ENCODE data around the gene KREMEN1.

KREMEN1 gene

DNA sequence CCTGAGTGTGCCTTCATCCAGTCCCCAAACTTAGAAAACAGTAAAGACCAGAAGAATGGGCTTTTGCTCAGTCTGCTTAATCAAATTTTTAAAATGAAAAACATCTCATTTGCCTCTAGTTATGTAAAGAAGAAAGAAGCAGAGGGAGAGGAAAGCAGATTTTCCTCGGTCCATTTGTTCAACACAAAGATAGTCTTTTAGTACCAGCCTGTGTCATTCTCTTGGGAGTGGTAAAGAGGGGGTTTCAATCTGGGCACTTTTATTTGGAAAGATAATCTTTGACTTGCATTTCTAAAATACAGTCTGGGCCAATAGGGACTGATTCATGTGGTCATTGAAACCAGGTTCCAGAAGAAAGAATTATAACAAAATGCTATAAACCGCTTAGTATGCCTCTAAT is 29.5 kb downstream of the KREMEN1 start:
- Histone ChIP-seq H3K4me1 (no peaks in the 10 kb centered on the region), H3K4me2 (no peak overlapping the region)
- no peak for TF ChIP-seq Cebpa-rat (IDR thresholded peaks at IDR 0.05)

DNA sequence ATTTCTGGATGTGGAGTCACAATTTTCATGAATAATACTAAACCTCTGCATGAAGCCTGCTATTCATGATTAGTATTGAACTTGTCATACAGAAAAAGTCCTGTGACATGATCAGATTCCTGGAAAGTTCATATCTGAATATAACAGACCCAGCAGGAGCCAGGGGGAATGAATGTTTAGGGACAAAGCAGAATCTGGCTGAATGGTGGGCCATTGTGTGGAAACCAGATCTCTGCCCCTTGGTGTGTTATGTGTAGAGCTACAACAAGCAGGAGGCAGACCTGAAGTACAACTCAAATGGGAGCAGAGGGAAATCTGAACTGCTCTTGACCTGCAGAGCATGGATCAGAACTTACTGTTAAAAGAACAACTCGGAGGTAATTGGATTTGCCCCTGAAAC is 30.3 kb downstream of the KREMEN1 start:
- no peak for TF ChIP-seq Cebpa-rat (IDR thresholded peaks at IDR 0.05)
- Histone ChIP-seq H3K9ac (no peak overlapping the region), H3K27me3 (0 out of 22 replicates have a peak, but pooled peaks cover 0 to 8% (median 0%) of the 10 kb centered on the region in 11 experiments), H3K27ac (no peak overlapping the region), H3K4me1 (no peaks in the 10 kb centered on the region), H3K9me3 (replicated peaks in 1 of 11) (no peaks in the 10 kb centered on the region), H3K36me3 (no peaks in the 10 kb centered on the region), H3K4me2 (no peak overlapping the region), H3K4me3 (no peak overlapping the region), H4K20me1 (no peaks in the 10 kb centered on the region)

More for the DNA sequence above, 29.5 kb downstream of the KREMEN1 start:
- no peaks in the 10 kb centered on the region for H3K9me3 ChIP-seq (replicated peaks in 1 of 11)
- H3K4me3 ChIP-seq, result no peak overlapping the region
- H3K9ac ChIP-seq, result no peak overlapping the region
- no peak overlapping the region for H3K27ac ChIP-seq
- no peaks in the 10 kb centered on the region for H4K20me1 ChIP-seq
- 0 out of 22 replicates have a peak, but pooled peaks cover 0 to 8% (median 0%) of the 10 kb centered on the region in 11 experiments for H3K27me3 ChIP-seq
- H3K36me3 ChIP-seq, result no peaks in the 10 kb centered on the region

DNA sequence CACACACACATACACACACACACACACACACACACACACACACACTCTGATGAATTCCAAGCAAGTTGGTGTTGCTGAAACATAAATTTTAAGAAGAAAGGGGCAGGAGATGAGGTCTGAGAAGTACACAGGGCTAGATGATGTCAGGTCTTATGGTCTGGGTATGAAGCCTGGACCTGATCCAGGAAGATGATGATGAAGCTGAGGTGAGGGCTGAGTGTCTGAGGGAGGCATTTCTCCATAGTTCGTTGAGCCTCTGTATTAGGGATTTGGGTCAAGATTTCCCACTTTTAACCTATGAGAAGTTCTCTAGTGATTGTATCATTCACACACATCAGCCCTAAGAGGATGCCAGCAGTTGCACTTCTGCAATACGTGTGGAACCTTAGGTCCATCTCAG is 32.6 kb downstream of the KREMEN1 start:
- no peak for TF ChIP-seq Cebpa-rat (IDR thresholded peaks at IDR 0.05)
- Histone ChIP-seq H3K9me3 (replicated peaks in 1 of 11) (no peaks in the 10 kb centered on the region), H3K4me1 (no peaks in the 10 kb centered on the region), H3K36me3 (no peaks in the 10 kb centered on the region), H3K27ac (no peak overlapping the region), H3K27me3 (0 out of 22 replicates have a peak, but pooled peaks cover 0 to 8% (median 0%) of the 10 kb centered on the region in 11 experiments), H3K4me2 (no peak overlapping the region), H3K4me3 (no peak overlapping the region), H3K9ac (no peak overlapping the region), H4K20me1 (no peaks in the 10 kb centered on the region)

DNA sequence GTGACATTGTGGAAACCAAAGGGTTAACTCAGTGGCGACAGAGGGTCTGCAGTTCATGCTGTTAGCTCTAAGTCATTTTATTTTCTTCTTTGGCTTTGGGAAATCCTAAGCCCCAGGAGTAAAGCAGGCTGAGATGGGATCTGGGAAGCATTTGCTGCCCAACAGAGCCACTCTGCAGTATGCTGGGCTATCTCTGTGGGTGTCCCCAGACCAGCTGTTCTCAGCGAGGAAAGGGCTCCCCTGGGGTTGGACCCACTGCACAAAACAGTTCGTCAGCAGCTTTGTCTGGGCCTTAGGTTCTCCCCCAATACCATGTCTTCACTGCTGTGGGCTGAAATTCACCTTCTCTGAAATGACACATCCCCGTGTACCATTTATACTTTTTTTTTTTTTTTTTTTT is 34.0 kb downstream of the KREMEN1 start:
- no peaks in the 10 kb centered on the region for H3K36me3 ChIP-seq
- no peaks in the 10 kb centered on the region for H3K9me3 ChIP-seq (replicated peaks in 1 of 11)
- H3K9ac ChIP-seq, result no peak overlapping the region
- H4K20me1 ChIP-seq, result no peaks in the 10 kb centered on the region
- no peak overlapping the region for H3K4me3 ChIP-seq
- TF ChIP-seq Cebpa-rat (IDR thresholded peaks at IDR 0.05), result no peak
- H3K4me2 ChIP-seq, result no peak overlapping the region
- no peak overlapping the region for H3K27ac ChIP-seq
- no peaks in the 10 kb centered on the region for H3K4me1 ChIP-seq
- 0 out of 22 replicates have a peak, but pooled peaks cover 0 to 8% (median 0%) of the 10 kb centered on the region in 11 experiments for H3K27me3 ChIP-seq

DNA sequence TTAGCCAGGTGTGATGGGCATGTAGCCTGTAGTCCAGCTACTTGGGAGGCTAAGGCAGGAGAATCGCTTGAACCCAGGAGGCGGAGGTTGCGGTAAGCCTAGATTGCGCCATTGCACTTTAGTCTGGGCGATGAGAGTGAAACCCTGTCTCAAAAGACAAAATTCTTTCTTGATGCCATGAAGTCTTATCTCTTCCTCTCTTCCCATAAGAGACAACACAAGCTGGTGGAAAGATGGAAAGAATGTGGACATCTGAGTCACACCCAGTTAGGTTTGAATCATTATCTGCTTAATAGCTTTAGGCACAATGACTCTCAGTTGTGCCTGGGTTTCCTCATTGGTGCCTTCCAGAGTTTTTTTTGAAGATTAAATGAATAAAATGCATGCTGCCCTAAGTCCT is 35.3 kb downstream of the KREMEN1 start:
- no peaks in the 10 kb centered on the region for H3K4me1 ChIP-seq
- no peaks in the 10 kb centered on the region for H3K36me3 ChIP-seq
- no peak for TF ChIP-seq Cebpa-rat (IDR thresholded peaks at IDR 0.05)
- H3K9me3 ChIP-seq (replicated peaks in 1 of 11), result no peaks in the 10 kb centered on the region
- H3K27ac ChIP-seq, result no peak overlapping the region
- no peaks in the 10 kb centered on the region for H4K20me1 ChIP-seq
- no peak overlapping the region for H3K4me3 ChIP-seq
- no peak overlapping the region for H3K4me2 ChIP-seq
- no peak overlapping the region for H3K9ac ChIP-seq
- H3K27me3 ChIP-seq, result 0 out of 22 replicates have a peak, but pooled peaks cover 0 to under 1% (median 0%) of the 10 kb centered on the region in 11 experiments

DNA sequence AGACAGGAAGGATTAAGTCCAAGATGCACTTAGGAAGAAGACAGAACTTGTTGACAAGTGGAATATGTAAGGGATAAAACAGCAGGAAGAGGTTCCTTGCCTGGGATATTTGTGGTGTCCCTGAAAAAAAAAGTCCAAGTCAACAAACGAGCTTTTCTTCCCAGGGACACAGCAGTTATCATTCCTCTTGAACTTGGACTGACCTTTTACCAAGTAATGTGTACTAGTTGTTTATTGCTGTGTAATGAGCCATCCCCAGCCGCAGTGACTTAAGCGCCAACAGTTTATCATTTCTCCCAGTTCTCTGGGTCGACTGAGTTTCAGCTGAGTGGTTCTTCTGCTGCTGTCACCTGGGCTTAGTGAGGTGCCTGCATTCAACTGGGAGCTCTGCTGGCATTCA is 37.0 kb downstream of the KREMEN1 start:
- no peak overlapping the region for H3K27ac ChIP-seq
- H3K4me2 ChIP-seq, result no peak overlapping the region
- no peaks in the 10 kb centered on the region for H3K9me3 ChIP-seq (replicated peaks in 1 of 11)
- H3K4me3 ChIP-seq, result no peak overlapping the region
- H3K9ac ChIP-seq, result no peak overlapping the region
- TF ChIP-seq Cebpa-rat (IDR thresholded peaks at IDR 0.05), result no peak
- H3K36me3 ChIP-seq, result no peaks in the 10 kb centered on the region
- H3K4me1 ChIP-seq, result no peaks in the 10 kb centered on the region
- H4K20me1 ChIP-seq, result no peaks in the 10 kb centered on the region
- H3K27me3 ChIP-seq, result no peaks in the 10 kb centered on the region

DNA sequence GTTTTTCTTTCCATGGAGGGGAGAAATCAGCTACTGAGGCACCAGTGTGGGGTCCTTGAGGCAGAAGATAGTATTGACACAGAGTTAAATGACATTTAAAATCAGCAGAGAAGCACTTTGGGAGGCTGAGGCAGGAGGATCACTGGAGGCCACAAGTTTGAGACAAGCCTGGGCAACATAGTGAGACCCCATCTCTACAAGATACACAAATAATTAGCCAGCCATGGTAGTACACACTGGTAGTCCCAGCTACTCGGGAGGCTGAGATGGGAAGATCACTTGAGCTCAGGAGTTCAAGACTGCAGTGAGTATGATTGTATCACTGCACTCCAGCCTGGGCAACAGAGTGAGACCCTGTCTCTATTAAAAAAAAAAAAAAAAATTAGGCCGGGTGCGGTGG is 38.1 kb downstream of the KREMEN1 start:
- Histone ChIP-seq H4K20me1 (no peaks in the 10 kb centered on the region), H3K4me3 (no peak overlapping the region), H3K9me3 (replicated peaks in 1 of 11) (no peaks in the 10 kb centered on the region), H3K4me2 (no peak overlapping the region), H3K4me1 (no peaks in the 10 kb centered on the region), H3K27me3 (no peaks in the 10 kb centered on the region), H3K36me3 (no peaks in the 10 kb centered on the region), H3K9ac (no peak overlapping the region), H3K27ac (no peak overlapping the region)
- TF ChIP-seq Cebpa-rat (IDR thresholded peaks at IDR 0.05), result no peak

DNA sequence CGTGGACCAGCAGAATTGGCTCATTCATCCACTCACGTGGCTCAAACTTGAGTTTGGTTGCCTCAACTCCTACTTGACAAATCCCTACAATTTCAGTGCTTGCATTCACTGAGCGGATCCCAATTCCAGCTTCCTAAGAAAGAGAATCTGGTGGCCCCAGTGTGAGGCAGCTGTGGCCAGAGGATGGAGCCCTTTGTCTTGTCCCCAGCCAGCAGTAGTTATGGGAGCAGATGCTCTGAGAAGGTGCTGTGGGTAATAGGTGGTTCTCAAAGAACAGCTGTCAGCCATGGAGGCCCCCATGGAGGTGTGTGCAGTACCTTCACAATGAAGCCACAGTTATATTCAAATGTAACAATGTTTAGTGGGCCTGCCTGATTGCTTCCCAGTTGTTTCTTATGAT is 39.3 kb downstream of the KREMEN1 start:
- no peak for TF ChIP-seq Cebpa-rat (IDR thresholded peaks at IDR 0.05)
- no peak overlapping the region for H3K4me2 ChIP-seq
- no peaks in the 10 kb centered on the region for H3K27me3 ChIP-seq
- no peaks in the 10 kb centered on the region for H4K20me1 ChIP-seq
- H3K4me1 ChIP-seq, result no peaks in the 10 kb centered on the region
- no peaks in the 10 kb centered on the region for H3K36me3 ChIP-seq
- H3K27ac ChIP-seq, result no peak overlapping the region
- H3K9ac ChIP-seq, result no peak overlapping the region
- H3K9me3 ChIP-seq (replicated peaks in 1 of 11), result no peaks in the 10 kb centered on the region
- H3K4me3 ChIP-seq, result no peak overlapping the region

DNA sequence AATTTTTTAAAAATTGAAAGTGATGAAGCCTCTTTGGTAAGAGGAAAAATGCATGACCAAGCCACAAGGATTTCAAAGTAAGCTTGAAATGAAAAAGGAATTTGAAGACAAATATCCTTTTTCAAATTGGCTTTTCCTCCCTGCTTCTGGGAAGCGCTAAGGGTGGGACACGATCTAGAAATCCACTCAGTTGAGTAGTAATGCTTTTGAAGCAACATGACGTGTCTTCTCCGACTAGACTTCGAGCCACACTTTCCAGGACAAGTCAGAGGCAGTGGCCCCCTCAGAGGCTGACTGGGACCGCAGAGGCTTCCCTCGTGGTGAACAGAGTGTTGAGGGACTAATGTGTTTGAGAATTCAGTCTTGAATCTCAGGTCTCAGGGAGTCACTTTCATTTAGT is 39.8 kb downstream of the KREMEN1 start:
- H3K4me2 ChIP-seq, result no peak overlapping the region
- H3K36me3 ChIP-seq, result no peaks in the 10 kb centered on the region
- H3K27me3 ChIP-seq, result no peaks in the 10 kb centered on the region
- no peak for TF ChIP-seq Cebpa-rat (IDR thresholded peaks at IDR 0.05)
- H4K20me1 ChIP-seq, result no peaks in the 10 kb centered on the region
- peaks cover 0 to 3% (median under 1%) of the 10 kb centered on the region in 11 experiments; a peak in 9 of 22 replicates for H3K9me3 ChIP-seq (replicated peaks in 1 of 11)
- no peaks in the 10 kb centered on the region for H3K4me1 ChIP-seq
- H3K9ac ChIP-seq, result no peak overlapping the region
- H3K27ac ChIP-seq, result no peak overlapping the region
- H3K4me3 ChIP-seq, result no peak overlapping the region

DNA sequence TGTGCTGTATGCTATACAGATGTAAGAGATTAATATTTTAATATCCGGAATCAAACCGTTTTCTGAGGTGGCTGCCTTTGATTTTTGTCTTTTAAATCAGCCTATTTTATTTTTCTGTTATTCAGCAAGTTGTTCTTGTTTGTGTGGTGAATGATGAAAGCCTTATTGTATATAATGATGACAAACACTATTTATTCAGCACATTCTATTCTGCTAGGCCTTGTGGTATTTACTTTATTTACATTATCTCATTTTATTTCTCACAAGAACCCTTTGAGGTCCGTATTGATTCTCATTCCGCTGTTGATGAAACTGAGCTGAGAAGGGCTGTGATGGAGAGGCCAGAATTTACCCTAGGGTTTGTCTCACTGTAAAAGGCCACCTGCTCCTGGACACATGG is 40.5 kb downstream of the KREMEN1 start:
- H3K36me3 ChIP-seq, result no peaks in the 10 kb centered on the region
- no peak overlapping the region for H3K4me3 ChIP-seq
- no peaks in the 10 kb centered on the region for H4K20me1 ChIP-seq
- no peak overlapping the region for H3K4me2 ChIP-seq
- no peak overlapping the region for H3K27ac ChIP-seq
- TF ChIP-seq Cebpa-rat (IDR thresholded peaks at IDR 0.05), result no peak
- H3K9ac ChIP-seq, result no peak overlapping the region
- no peaks in the 10 kb centered on the region for H3K27me3 ChIP-seq
- peaks cover 0 to 9% (median 7%) of the 10 kb centered on the region in 11 experiments; a peak in 10 of 22 replicates for H3K9me3 ChIP-seq (replicated peaks in 1 of 11)
- no peaks in the 10 kb centered on the region for H3K4me1 ChIP-seq

Measured in BLaER1 treated with 17β-estradiol and CSF1 and Interleukin-3, amounts not matched to agents 10 nM and 100 nM (cell line).